HepG2 (cell line): ENCODE data around the gene SERPINF2. TPM values are rescaled to one million over a fixed set of nuclear protein-coding genes. Genes with fewer than 3 reads are reported as not detected.

Experiments used
- ARNT ChIP-seq: fragments of 450-650 bp; IDR thresholded peaks from 2 replicates; pipeline ENCODE4 v1.6.1; 2017
- BRD4 ChIP-seq: sonication (generic); formaldehyde crosslinking; IDR thresholded peaks from 2 replicates; pipeline ENCODE4 v1.4.0; 2020; ENCODE audit warnings: missing genetic modification reagents
- BRF2 ChIP-seq: sonication (generic); formaldehyde crosslinking; IDR thresholded peaks from 2 replicates; pipeline ENCODE4 v1.8.1; 2022; ENCODE audit warnings: mild to moderate bottlenecking, missing genetic modification reagents
- GABPB1 ChIP-seq: IDR thresholded peaks from 2 replicates; pipeline ENCODE4 v1.6.1; 2016; ENCODE audit warnings: mild to moderate bottlenecking, missing genetic modification reagents, moderate library complexity, missing compliant biosample characterization
- HNF1B ChIP-seq: sonication (generic); formaldehyde crosslinking; IDR thresholded peaks from 2 replicates; pipeline ENCODE4 v1.5.1; 2020; ENCODE audit warnings: mild to moderate bottlenecking, moderate library complexity, missing genetic modification reagents
- HNRNPK ChIP-seq: fragments of 200-400 bp; formaldehyde crosslinking; IDR thresholded peaks from 2 replicates; pipeline ENCODE4 v1.6.1; 2018; ENCODE audit warnings: low read length, low read depth, moderate library complexity, mild to moderate bottlenecking; ENCODE audit not compliant: poor library complexity, severe bottlenecking
- LRRFIP1 ChIP-seq: sonication (generic); formaldehyde crosslinking; conservative IDR thresholded peaks from 2 replicates; pipeline ENCODE4 v1.4.0; 2020; ENCODE audit warnings: missing genetic modification reagents
- MTA1 ChIP-seq: sonication (generic); formaldehyde crosslinking; IDR thresholded peaks from 2 replicates; pipeline ENCODE4 v1.4.0; 2020; ENCODE audit warnings: missing genetic modification reagents, mild to moderate bottlenecking, borderline replicate concordance
- PRPF4 ChIP-seq: fragments of 200-400 bp; formaldehyde crosslinking; IDR thresholded peaks from 2 replicates; pipeline ENCODE4 v1.6.1; 2016; ENCODE audit warnings: low read length, low read depth; ENCODE audit not compliant: poor library complexity, severe bottlenecking
- SATB2 ChIP-seq: sonication (generic); formaldehyde crosslinking; IDR thresholded peaks from 2 replicates; pipeline ENCODE4 v1.5.0; 2020; ENCODE audit warnings: missing genetic modification reagents
- SMC3 ChIP-seq: IDR thresholded peaks from 2 replicates; pipeline ENCODE4 v1.6.1; 2011; ENCODE audit warnings: low read length, improper control_type of control experiment
- SP1 ChIP-seq, 2 experiments: fragments of 450-650 bp in 1 of 2; sonication (generic) in 1 of 2; formaldehyde crosslinking in 1 of 2; IDR thresholded peaks; 2 replicates each; pipeline versions ENCODE4 v1.4.0 to v1.6.1; 2016 to 2020; ENCODE audit warnings: missing genetic modification reagents in 1 of 2
- SRSF4 ChIP-seq: fragments of 200-400 bp; formaldehyde crosslinking; IDR thresholded peaks from one replicate; pipeline ENCODE4 v1.6.1; 2018; ENCODE audit warnings: mild to moderate bottlenecking, low read depth, low read length, moderate library complexity; ENCODE audit not compliant: poor library complexity, severe bottlenecking
- SRY ChIP-seq: sonication (generic); formaldehyde crosslinking; IDR thresholded peaks from 2 replicates; pipeline ENCODE4 v1.8.0; 2022; ENCODE audit warnings: mild to moderate bottlenecking, missing genetic modification reagents
- SSRP1 ChIP-seq: IDR thresholded peaks from 2 replicates; pipeline ENCODE4 v1.6.1; 2016; ENCODE audit warnings: control low read depth
- TBL1XR1 ChIP-seq: fragments of 150-350 bp; IDR thresholded peaks from 2 replicates; pipeline ENCODE4 v1.6.1; 2014; ENCODE audit warnings: borderline replicate concordance, low read length; ENCODE audit not compliant: partially characterized antibody
- TFE3 ChIP-seq: IDR thresholded peaks from 2 replicates; pipeline ENCODE4 v1.6.1; 2016
- ZBTB14 ChIP-seq: sonication (generic); formaldehyde crosslinking; IDR thresholded peaks from 2 replicates; pipeline ENCODE4 v1.4.0; 2020; ENCODE audit warnings: missing genetic modification reagents
- ZFP1 ChIP-seq: IDR thresholded peaks from 2 replicates; pipeline ENCODE4 v1.6.1; 2016
- ZFP36L2 ChIP-seq: sonication (generic); formaldehyde crosslinking; IDR thresholded peaks from 2 replicates; pipeline ENCODE4 v1.4.0; 2020; ENCODE audit warnings: missing genetic modification reagents
- ZFP90 ChIP-seq: sonication (generic); formaldehyde crosslinking; IDR thresholded peaks from 2 replicates; pipeline ENCODE4 v1.8.0; 2022; ENCODE audit warnings: missing genetic modification reagents, mild to moderate bottlenecking, inconsistent platforms, borderline replicate concordance
- ZFYVE20 ChIP-seq: sonication (generic); formaldehyde crosslinking; IDR thresholded peaks from 2 replicates; pipeline ENCODE4 v1.8.0; 2023; ENCODE audit warnings: low read depth, mild to moderate bottlenecking, moderate library complexity, missing genetic modification reagents, borderline replicate concordance
- ZNF121 ChIP-seq: sonication (generic); formaldehyde crosslinking; IDR thresholded peaks from 2 replicates; pipeline ENCODE4 v1.5.0; 2020; ENCODE audit warnings: mild to moderate bottlenecking, missing genetic modification reagents
- polyA plus RNA-seq, 8 experiments: library from polyadenylated mRNA; depleted of rRNA in 3 of 8; stranded (reverse) in 7 of 8; unstranded in 1 of 8; fragments of >200 nt; fragmentation: Illumina TruSeq in 4 of 8; extraction: Trizol in 4 of 8; gene quantifications; 2 replicates each; pipeline versions ENCODE4 v1.2.1 to v1.2.3, GENCODE V29; 2011 to 2016; ENCODE audit warnings: low read depth in 4 of 8, missing spikeins in 1 of 8, mixed read lengths in 1 of 8; ENCODE audit not compliant: insufficient read depth in 1 of 8
- total RNA-seq, 5 experiments: library from RNA; depleted of rRNA; stranded (reverse); fragments of >200 nt; fragmentation: Illumina TruSeq; extraction: Trizol; gene quantifications; 2 replicates each; pipeline ENCODE4 v1.2.3, GENCODE V29; 2016; ENCODE audit warnings: low read depth in 1 of 5

The SERPINF2 gene
- total and polyA plus RNA-seq, 2 of the 13 experiments (the other 11 are each of a cell fraction or from before 2014, with no cell fraction given) = 309 to 548 TPM

GRCh38 chr17:1762233-1762900, 19.7 kb downstream of the SERPINF2 start (continued):
- TF ChIP-seq GABPB1 (CRISPR knock-in tag) (no peak; the same call in 1 of the 2 replicates), ZFP36L2 (CRISPR knock-in tag) (no peak), ARNT (no peak), SP1 (IDR thresholded peaks at IDR 0.05) (no peak), SP1 (CRISPR knock-in tag; IDR thresholded peaks at IDR 0.05) (no peak), ZFP90 (CRISPR knock-in tag) (0 out of 2 replicates have a peak, but pooled peaks have one; percentile 9), SATB2 (CRISPR knock-in tag) (0 out of 2 replicates have a peak, but pooled peaks have one; percentile 41), ZFP1 (no peak), SMC3 (no peak), HNRNPK (peak; percentile 50), TFE3 (CRISPR knock-in tag) (no peak), MTA1 (CRISPR knock-in tag) (no peak), HNF1B (CRISPR knock-in tag) (no peak), SRSF4 (no peak), PRPF4 (no peak), LRRFIP1 (CRISPR knock-in tag) (no peak), ZBTB14 (CRISPR knock-in tag) (no peak), BRD4 (CRISPR knock-in tag) (no peak), ZNF121 (CRISPR knock-in tag) (no peak), ZFYVE20 (CRISPR knock-in tag) (no peak), BRF2 (CRISPR knock-in tag) (no peak), TBL1XR1 (no peak), SRY (CRISPR knock-in tag) (no peak), SSRP1 (CRISPR knock-in tag) (no peak)
